Ovary (tissue), 9 donors: ENCODE measurements around the gene PTPRG. TPM values are rescaled to one million over a fixed set of nuclear protein-coding genes. Genes with fewer than 3 reads are reported as not detected.
A peak's percentile ranks its signal among the peaks of the same experiment; 100 is the strongest.

ENCODE experiments used
- DNase-seq, 5 donors: peaks; one replicate each; pipeline ENCODE4 v3.0.0-alpha.2; 2019 to 2020
- H3K27ac ChIP-seq, 2 donors: fragments of 200-600 bp; one replicate each; pipeline versions ENCODE4 v1.5.1 to v1.8.0; 2019 to 2022
- H3K27me3 ChIP-seq: fragments of 200-600 bp; one replicate; pipeline ENCODE4 v1.8.0; 2022
- H3K36me3 ChIP-seq: fragments of 200-600 bp; sonication (generic); one replicate; pipeline ENCODE4 v1.5.1; 2019
- H3K4me1 ChIP-seq: one replicate; pipeline ENCODE4 v1.8.1; 2013; ENCODE audit warnings: mild to moderate bottlenecking, moderate library complexity; ENCODE audit not compliant: insufficient read depth
- H3K4me3 ChIP-seq: fragments of 200-600 bp; sonication (generic); one replicate; pipeline ENCODE4 v1.5.1; 2017
- H3K9me3 ChIP-seq, 2 donors: fragments of 200-600 bp in 1 of 2; sonication (generic) in 1 of 2; one replicate each; pipeline versions ENCODE4 v1.5.1 to v1.8.1; 2013 to 2019; ENCODE audit warnings: mild to moderate bottlenecking in 1 of 2, moderate library complexity in 1 of 2
- CTCF ChIP-seq, 3 donors: fragments of 450-650 bp in 2 of 3; fragments of 200-600 bp in 1 of 3; IDR thresholded peaks; one replicate each; pipeline versions ENCODE4 v1.5.1 to v1.8.0; 2016 to 2022; ENCODE audit warnings: antibody characterized with exemption in 3 of 3, mild to moderate bottlenecking in 1 of 3
- EP300 ChIP-seq: sonication (generic); formaldehyde crosslinking; IDR thresholded peaks from one replicate; pipeline ENCODE4 v1.6.1; 2017; ENCODE audit warnings: antibody characterized with exemption
- POLR2A ChIP-seq: fragments of 450-650 bp; IDR thresholded peaks from one replicate; pipeline ENCODE4 v1.6.1; 2017; ENCODE audit warnings: antibody characterized with exemption, mild to moderate bottlenecking, moderate library complexity
- WGBS, 3 donors: extraction: QIAGEN DNeasy Blood & Tissue Kit in 1 of 3; methylation state at CpG; one replicate each; pipeline versions ENCODE4 v1.1.5 to v1.1.7; 2013 to 2017; 5-methylcytosine and 5-hydroxymethylcytosine counted together
- intact Hi-C, 4 donors: fragments of 100-400 bp; cut with DNase I; formaldehyde crosslinking; loops; one replicate each; pipeline versions ENCODE4 v1.11.0 to v1.15.1; 2022 to 2023
- polyA plus RNA-seq, 2 donors: library from polyadenylated mRNA; stranded (reverse); fragments of 200-250 nt in 1 of 2; fragments of 350-450 nt in 1 of 2; fragmentation: Illumina TruSeq in 1 of 2; extraction: RNeasy Lipid Tissue Mini Kit (QIAGEN cat#74804) in 1 of 2; gene quantifications; one replicate each; pipeline ENCODE4 v1.2.3, GENCODE V29; 2013 to 2014
- total RNA-seq, 7 donors: library from RNA; depleted of rRNA in 2 of 7; stranded (reverse); fragments of >200 nt in 2 of 7; fragmentation: NEBNext Ultra II Directional in 3 of 7; extraction: Animal tissue kit (Norgen Biotek cat#: 25700) in 3 of 7; gene quantifications; one replicate each; pipeline versions ENCODE4 v1.1.0 to v1.2.4, GENCODE V29; 2016 to 2023
- donor health status: DM: no; HTN: no; CAD: no; lungs with moderate emphysema.
- donor health status: DM: no; HTN: no; CAD: no.
- donor health status: Bipolar disorder and iron deficiency.
- donor health status: DM: yes; HTN: yes; CAD: no.
- donor health status: DM: no; HTN: no; CAD: no.
- donor health status: DM: yes; HTN: yes; CAD: no.

PTPRG gene
- total and polyA plus RNA-seq, 9 donors = 18.2 to 87.9 (median 47.7) TPM

DNA sequence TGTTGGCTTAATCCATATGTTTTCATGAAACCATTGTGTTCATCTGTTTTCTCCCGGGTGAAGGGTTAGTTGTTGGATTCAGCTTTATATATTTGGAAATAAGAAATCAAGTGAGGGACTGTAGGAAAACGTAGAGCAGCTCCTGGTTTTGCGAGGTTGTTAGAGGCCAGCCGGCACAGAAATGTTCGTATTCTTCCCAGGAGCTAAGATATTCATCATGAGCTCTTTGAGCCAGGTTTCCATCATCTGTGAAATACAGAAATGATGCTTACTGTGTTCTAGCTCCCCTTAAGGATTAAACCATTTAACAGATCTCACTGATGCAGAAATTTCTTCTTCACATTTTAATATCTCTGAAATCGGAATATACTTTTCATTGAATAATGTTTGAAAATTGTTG lies 235.5 kb downstream of the PTPRG start:
- no peak for TF ChIP-seq POLR2A
- DNase-seq = no peak
- WGBS, 3 donors = 82 to 93% (median 83%) methylated on average over 6 of the region's 6 CpGs

DNA sequence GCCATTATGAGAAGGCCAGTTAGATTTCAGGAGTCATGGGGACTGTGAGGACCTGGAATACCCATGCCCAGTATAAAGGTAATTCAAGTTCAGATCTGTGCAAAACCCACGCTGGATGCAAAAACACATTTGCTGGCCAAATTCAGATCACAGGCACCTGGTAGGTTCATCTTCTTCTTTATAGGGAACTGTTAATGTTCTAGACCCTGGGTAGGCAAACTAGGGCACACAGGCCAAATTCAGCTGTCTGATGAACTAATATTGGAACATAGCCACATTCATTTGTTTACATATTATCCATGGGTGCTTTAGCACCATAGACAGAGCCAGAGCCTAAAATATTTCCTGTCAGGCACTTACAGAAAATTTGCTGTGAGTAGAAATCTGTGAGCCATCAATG lies 241.4 kb downstream of the PTPRG start:
- H3K27ac ChIP-seq = no peak overlapping the region
- peaks cover 15% of the 10 kb centered on the region for H3K4me1 ChIP-seq
- no peaks in the 10 kb centered on the region for H3K27me3 ChIP-seq
- no peaks in the 10 kb centered on the region for H3K36me3 ChIP-seq
- no peak for DNase-seq
- no peak overlapping the region for H3K4me3 ChIP-seq
- H3K9me3 ChIP-seq = no peaks in the 10 kb centered on the region
- TF ChIP-seq POLR2A (no peak), EP300 (no peak), CTCF (IDR thresholded peaks at IDR 0.05) (no peak)
- WGBS, 3 donors = 94 to 100% (median 100%) methylated on average over 1 of the region's 1 CpG
- intact Hi-C loops = no loop called here

More for the DNA sequence above, 235.5 kb downstream of the PTPRG start:
- Histone ChIP-seq H3K4me1 (peaks cover 4% of the 10 kb centered on the region), H3K27me3 (no peaks in the 10 kb centered on the region), H3K9me3 (no peaks in the 10 kb centered on the region), H3K4me3 (no peak overlapping the region), H3K27ac (no peak overlapping the region), H3K36me3 (no peaks in the 10 kb centered on the region)
- intact Hi-C loops = no loop called here

- no peak for DNase-seq
- H3K9me3 ChIP-seq = no peaks in the 10 kb centered on the region
- no peak overlapping the region for H3K4me3 ChIP-seq
- 70 to 88% (median 84%) methylated on average over 1 of the region's 1 CpG for WGBS, 3 donors
- H3K4me1 ChIP-seq = peaks cover 22% of the 10 kb centered on the region
- H3K27me3 ChIP-seq = no peaks in the 10 kb centered on the region
- peak overlapping the region in 1 of 2 donors; percentile 25 for H3K27ac ChIP-seq
- intact Hi-C loops = no loop called here
- TF ChIP-seq POLR2A (no peak), EP300 (no peak), CTCF (IDR thresholded peaks at IDR 0.05) (no peak)
- no peaks in the 10 kb centered on the region for H3K36me3 ChIP-seq
Measured at GRCh38 chr3:61803983-61804382, 242.6 kb downstream of the PTPRG start.

DNA sequence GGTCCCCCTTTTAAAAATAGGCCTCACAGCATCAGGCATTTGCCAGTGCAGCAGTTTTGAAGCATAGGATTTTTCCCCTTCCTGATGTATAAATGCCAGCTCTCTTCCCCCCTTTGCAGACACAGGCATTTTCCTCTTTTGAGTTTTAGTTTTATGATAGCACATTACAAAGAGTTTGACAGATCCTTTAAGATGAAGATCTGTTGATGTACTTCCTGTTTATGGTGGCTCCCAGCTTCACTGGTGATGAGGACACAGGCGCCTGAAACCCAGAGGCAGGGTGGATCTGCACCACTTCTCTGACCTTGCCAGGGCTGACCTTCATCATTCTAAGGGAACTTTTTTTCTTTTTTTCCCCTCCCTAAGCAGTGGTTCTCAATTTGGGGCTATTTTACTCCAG lies 243.4 kb downstream of the PTPRG start:
- Histone ChIP-seq H3K4me1 (peaks cover 22% of the 10 kb centered on the region), H3K27ac (peak overlapping the region in 1 of 2 donors; percentile 8), H3K4me3 (no peak overlapping the region), H3K27me3 (no peaks in the 10 kb centered on the region), H3K9me3 (no peaks in the 10 kb centered on the region), H3K36me3 (no peaks in the 10 kb centered on the region)
- 91 to 97% (median 94%) methylated on average over 1 of the region's 1 CpG for WGBS, 3 donors
- TF ChIP-seq POLR2A = no peak
- TF ChIP-seq EP300 = no peak
- no peak for DNase-seq
- intact Hi-C loops = no loop called here

DNA sequence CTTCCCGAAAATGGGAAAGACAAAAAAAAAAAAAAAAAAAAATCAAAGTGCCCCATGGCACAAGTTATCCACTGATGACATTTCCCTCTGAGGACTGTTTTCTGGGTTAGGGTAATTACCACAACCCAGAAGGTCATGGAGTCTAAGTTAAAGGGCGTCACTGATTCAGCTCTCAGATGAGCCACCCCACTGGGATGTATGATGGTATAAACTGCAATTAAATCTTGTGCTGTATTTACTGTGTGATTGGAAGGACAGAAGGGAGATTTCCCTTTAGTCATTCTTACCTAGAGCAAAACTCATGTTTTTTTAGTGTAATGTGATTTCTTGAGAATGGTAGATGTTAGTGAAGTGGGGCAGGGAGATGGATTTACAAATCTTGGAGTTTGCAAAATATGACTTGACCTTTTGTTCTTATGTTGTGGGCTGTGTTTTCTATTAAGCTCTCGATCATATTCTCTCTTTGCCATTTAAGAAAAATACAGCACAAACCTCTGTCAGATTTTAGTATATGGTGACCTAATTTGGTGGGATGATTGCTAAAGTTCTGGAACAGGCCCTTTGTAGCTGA lies 244.2 kb downstream of the PTPRG start:
- peaks cover 25% of the 10 kb centered on the region for H3K4me1 ChIP-seq
- intact Hi-C loops = no loop called here
- WGBS, 3 donors = 47 to 55% (median 47%) methylated on average over 3 of the region's 3 CpGs

DNA sequence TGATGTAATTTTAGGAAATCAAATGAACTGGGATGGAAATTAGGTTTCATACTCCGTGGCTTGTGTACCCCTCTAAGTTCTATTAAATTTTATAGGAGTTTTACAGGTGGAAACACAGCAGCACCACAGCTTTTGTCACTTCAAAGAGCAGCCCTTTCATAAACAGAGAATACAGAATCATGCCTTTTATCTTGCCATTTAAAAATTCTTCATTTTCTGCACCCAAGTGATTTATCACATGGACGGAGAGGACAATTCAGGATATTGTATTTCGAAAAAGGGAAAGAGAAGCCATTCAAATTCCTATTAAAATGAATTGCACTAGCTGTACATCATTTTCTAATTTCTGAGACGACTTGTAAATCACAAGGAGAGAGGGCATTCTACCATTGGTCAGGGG lies 245.4 kb downstream of the PTPRG start:
- Histone ChIP-seq H3K4me1 (peaks cover 33% of the 10 kb centered on the region), H3K27ac (no peak overlapping the region), H3K36me3 (no peaks in the 10 kb centered on the region), H3K27me3 (no peaks in the 10 kb centered on the region), H3K4me3 (no peak overlapping the region), H3K9me3 (no peaks in the 10 kb centered on the region)
- TF ChIP-seq POLR2A = no peak
- no peak for TF ChIP-seq CTCF (IDR thresholded peaks at IDR 0.05)
- no peak for TF ChIP-seq EP300
- 92 to 95% (median 95%) methylated on average over 4 of the region's 4 CpGs for WGBS, 3 donors
- intact Hi-C loops = no loop called here
- no peak for DNase-seq

More for the DNA sequence above, 244.2 kb downstream of the PTPRG start:
- TF ChIP-seq POLR2A (no peak), EP300 (no peak)
- no peaks in the 10 kb centered on the region for H3K9me3 ChIP-seq
- no peak overlapping the region for H3K4me3 ChIP-seq
- no peaks in the 10 kb centered on the region for H3K27me3 ChIP-seq
- H3K27ac ChIP-seq = peak overlapping the region in 1 of 2 donors; percentile 34
- DNase-seq = no peak
- H3K36me3 ChIP-seq = no peaks in the 10 kb centered on the region
